ENCODE measurements around the gene LDHD.

DNA sequence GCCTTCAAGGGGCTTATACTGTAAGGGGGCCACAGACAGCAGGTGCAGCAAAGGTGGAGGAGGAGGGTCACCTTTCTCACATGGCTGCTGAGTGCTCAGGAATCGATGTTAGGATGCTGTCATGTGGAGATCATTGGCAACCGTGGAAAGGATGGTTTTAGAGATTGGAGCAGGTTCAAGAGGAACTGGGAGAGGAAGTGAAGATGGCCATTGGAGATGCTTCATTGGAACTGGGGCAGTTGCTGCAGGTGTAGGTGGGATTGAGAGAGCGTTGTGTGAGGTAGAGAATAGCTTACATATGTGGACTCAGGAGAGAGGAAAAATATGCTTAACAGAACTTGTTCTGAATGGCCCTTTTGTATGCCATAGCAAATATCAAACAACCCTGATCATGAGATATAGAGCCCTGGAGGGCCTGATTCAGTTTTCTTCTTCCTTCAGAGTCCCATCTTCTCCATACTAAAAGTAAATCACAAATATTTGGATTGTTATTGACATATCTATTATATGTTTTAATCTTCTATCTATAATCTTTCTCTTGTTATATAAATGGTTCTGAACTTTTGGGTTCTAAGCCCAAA lies 40.8 kb downstream of the LDHD start:
- TF ChIP-seq, protein P1, sequence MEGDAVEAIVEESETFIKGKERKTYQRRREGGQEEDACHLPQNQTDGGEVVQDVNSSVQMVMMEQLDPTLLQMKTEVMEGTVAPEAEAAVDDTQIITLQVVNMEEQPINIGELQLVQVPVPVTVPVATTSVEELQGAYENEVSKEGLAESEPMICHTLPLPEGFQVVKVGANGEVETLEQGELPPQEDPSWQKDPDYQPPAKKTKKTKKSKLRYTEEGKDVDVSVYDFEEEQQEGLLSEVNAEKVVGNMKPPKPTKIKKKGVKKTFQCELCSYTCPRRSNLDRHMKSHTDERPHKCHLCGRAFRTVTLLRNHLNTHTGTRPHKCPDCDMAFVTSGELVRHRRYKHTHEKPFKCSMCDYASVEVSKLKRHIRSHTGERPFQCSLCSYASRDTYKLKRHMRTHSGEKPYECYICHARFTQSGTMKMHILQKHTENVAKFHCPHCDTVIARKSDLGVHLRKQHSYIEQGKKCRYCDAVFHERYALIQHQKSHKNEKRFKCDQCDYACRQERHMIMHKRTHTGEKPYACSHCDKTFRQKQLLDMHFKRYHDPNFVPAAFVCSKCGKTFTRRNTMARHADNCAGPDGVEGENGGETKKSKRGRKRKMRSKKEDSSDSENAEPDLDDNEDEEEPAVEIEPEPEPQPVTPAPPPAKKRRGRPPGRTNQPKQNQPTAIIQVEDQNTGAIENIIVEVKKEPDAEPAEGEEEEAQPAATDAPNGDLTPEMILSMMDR (IDR thresholded peaks at IDR 0.05) = no peak
- TF ChIP-seq POLR2A (IDR thresholded peaks at IDR 0.05) = no peak
